Lower leg skin (tissue), 4 donors: ENCODE results near the gene PLXNB1. TPM values are rescaled to one million over a fixed set of nuclear protein-coding genes. Genes with fewer than 3 reads are reported as not detected.
A peak's percentile ranks its signal among the peaks of the same experiment; 100 is the strongest.

Experiments used
- DNase-seq, 2 donors: peaks; one replicate each; pipeline ENCODE4 v3.0.0-alpha.2; 2019; ENCODE audit warnings: low spot score in 2 of 2
- H3K4me3 ChIP-seq: fragments of 200-600 bp; sonication (generic); 2 replicates; pipeline ENCODE4 v1.5.1; 2017; ENCODE audit warnings: mild to moderate bottlenecking, low read depth; ENCODE audit not compliant: poor library complexity, severe bottlenecking
- CTCF ChIP-seq, 3 donors: fragments of 450-650 bp; IDR thresholded peaks; one replicate each; pipeline ENCODE4 v1.5.1; 2016; ENCODE audit warnings: antibody characterized with exemption in 3 of 3, mild to moderate bottlenecking in 3 of 3, moderate library complexity in 2 of 3
- POLR2A ChIP-seq, 2 donors: fragments of 450-650 bp; IDR thresholded peaks; one replicate each; pipeline ENCODE4 v1.6.1; 2016 to 2017; ENCODE audit warnings: antibody characterized with exemption in 2 of 2, mild to moderate bottlenecking in 1 of 2, moderate library complexity in 1 of 2
- WGBS, 2 donors: methylation state at CpG; one replicate each; pipeline ENCODE4 v1.1.5; 2018; 5-methylcytosine and 5-hydroxymethylcytosine counted together
- intact Hi-C: fragments of 100-400 bp; cut with DNase I; formaldehyde crosslinking; loops from one replicate; pipeline ENCODE4 v1.15.0; 2023; ENCODE audit warnings: low total_unique reads
- total RNA-seq, 4 donors: library from RNA; depleted of rRNA; stranded (reverse); fragments of >200 nt; gene quantifications; one replicate each; pipeline ENCODE4 v1.1.0, GENCODE V29; 2016

The PLXNB1 gene
- total RNA-seq, 4 donors from 2014 or later: 111 to 227 (median 145) TPM

GRCh38 chr3:48397767-48398681, 31.9 kb downstream of the PLXNB1 start:
- 70 to 74% methylated on average over 8 to 9 of the region's 9 CpGs for WGBS, 2 donors
- DNase-seq: peak in 1 of 2 donors; percentile 74
- TF ChIP-seq POLR2A (IDR thresholded peaks at IDR 0.05) (no peak), CTCF (IDR thresholded peaks at IDR 0.05) (no peak)
- intact Hi-C loops: loop anchor here (5.0 kb wide), 1 partner anchor 121 kb away; no protein-coding TSS in a partner anchor
- H3K4me3 ChIP-seq: no peak overlapping the region

GRCh38 chr3:48395714-48396113, 34.2 kb downstream of the PLXNB1 start:
- peak in 1 of 2 donors; percentile 65 for DNase-seq
- TF ChIP-seq CTCF (IDR thresholded peaks at IDR 0.05) (no peak), POLR2A (IDR thresholded peaks at IDR 0.05) (no peak)
- intact Hi-C loops: loop anchor here (5.0 kb wide), 1 partner anchor 118 kb away; no protein-coding TSS in a partner anchor
- WGBS, 2 donors: 75 to 77% methylated on average over 3 of the region's 3 CpGs
- H3K4me3 ChIP-seq: no peak overlapping the region

GRCh38 chr3:48394391-48394790, 35.5 kb downstream of the PLXNB1 start:
- H3K4me3 ChIP-seq: no peak overlapping the region
- 90 to 92% methylated on average over 2 of the region's 2 CpGs for WGBS, 2 donors
- no peak for DNase-seq
- TF ChIP-seq POLR2A (IDR thresholded peaks at IDR 0.05) (no peak), CTCF (IDR thresholded peaks at IDR 0.05) (no peak)
- intact Hi-C loops: no loop called here

GRCh38 chr3:48388966-48389365, 40.9 kb downstream of the PLXNB1 start:
- intact Hi-C loops: no loop called here
- WGBS, 2 donors: 85 to 87% methylated on average over 2 of the region's 2 CpGs
- no peak for TF ChIP-seq POLR2A (IDR thresholded peaks at IDR 0.05)
- TF ChIP-seq CTCF (IDR thresholded peaks at IDR 0.05): no peak
- DNase-seq: no peak
- H3K4me3 ChIP-seq: no peak overlapping the region

- no peak overlapping the region for H3K4me3 ChIP-seq
- intact Hi-C loops: no loop called here
- DNase-seq: peak in 1 of 2 donors; percentile 29
- TF ChIP-seq POLR2A (IDR thresholded peaks at IDR 0.05) (no peak), CTCF (IDR thresholded peaks at IDR 0.05) (no peak)
These were observed 42.3 kb downstream of the PLXNB1 start for GRCh38 chr3:48387634-48388033.
